ENCODE data around the gene TPD52L2. TPM values are rescaled to one million over a fixed set of nuclear protein-coding genes. Genes with fewer than 3 reads are reported as not detected.
A peak's percentile ranks its signal among the peaks of the same experiment; 100 is the strongest.
"Not testable (repeated sequence)": the region's sequence is repeated elsewhere in the genome, so short reads cannot be mapped to it uniquely, and the experiment has no call there.

TPD52L2 gene
- total RNA-seq, 1 donor from 2014 or later: 88.1 TPM

DNA sequence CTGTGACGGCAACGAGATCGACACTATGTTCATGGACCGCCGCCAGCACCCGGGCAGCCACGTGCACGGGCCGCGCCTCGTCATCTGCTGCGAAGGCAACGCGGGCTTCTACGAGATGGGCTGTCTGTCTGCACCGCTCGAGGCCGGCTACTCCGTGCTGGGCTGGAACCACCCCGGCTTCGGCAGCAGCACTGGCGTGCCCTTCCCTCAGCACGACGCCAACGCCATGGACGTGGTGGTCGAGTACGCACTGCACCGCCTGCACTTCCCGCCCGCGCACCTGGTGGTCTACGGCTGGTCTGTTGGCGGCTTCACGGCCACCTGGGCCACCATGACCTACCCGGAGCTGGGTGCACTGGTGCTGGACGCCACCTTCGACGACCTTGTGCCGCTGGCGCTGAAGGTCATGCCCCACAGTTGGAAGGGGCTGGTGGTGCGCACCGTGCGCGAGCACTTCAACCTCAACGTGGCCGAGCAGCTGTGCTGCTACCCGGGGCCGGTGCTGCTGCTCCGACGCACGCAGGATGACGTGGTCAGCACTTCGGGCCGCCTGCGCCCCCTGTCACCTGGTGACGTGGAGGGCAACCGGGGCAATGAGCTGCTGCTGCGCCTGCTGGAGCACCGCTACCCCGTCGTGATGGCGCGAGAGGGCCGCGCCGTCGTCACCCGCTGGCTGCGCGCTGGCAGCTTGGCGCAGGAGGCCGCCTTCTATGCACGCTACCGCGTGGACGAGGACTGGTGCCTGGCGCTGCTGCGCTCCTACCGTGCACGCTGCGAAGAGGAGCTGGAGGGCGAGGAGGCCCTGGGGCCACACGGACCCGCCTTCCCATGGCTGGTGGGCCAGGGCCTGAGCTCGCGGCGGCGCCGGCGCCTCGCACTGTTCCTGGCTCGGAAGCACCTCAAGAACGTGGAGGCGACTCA is 2.8 kb upstream of the TPD52L2 start:
- H3K4me3 Mint-ChIP-seq (ENCODE audit: low read depth): no peak overlapping the region
- H3K9me3 Mint-ChIP-seq (ENCODE audit: low read depth): no peaks in the 10 kb centered on the region
- H3K4me1 Mint-ChIP-seq (ENCODE audit: low read depth): peaks cover 21% of the 10 kb centered on the region
- H3K27ac Mint-ChIP-seq: no peak overlapping the region
- DNase-seq (ENCODE audit: low spot score, unreplicated experiment): no peak
- H3K36me3 Mint-ChIP-seq (ENCODE audit: insufficient read depth): peaks cover 2% of the 10 kb centered on the region
- H3K27me3 Mint-ChIP-seq: no peaks in the 10 kb centered on the region
- no peak for TF ChIP-seq CTCF (IDR thresholded peaks at IDR 0.05; ENCODE audit: unreplicated experiment)

GRCh38 chr20:63863021-63863797 is 1.9 kb upstream of the TPD52L2 start:
- H3K4me3 Mint-ChIP-seq (ENCODE audit: low read depth): peak overlapping the region; percentile 94
- TF ChIP-seq CTCF (IDR thresholded peaks at IDR 0.05; ENCODE audit: unreplicated experiment): no peak
- peaks cover 20% of the 10 kb centered on the region for H3K4me1 Mint-ChIP-seq (ENCODE audit: low read depth)
- H3K36me3 Mint-ChIP-seq (ENCODE audit: insufficient read depth): peaks cover 4% of the 10 kb centered on the region
- no peaks in the 10 kb centered on the region for H3K27me3 Mint-ChIP-seq
- H3K9me3 Mint-ChIP-seq (ENCODE audit: low read depth): no peaks in the 10 kb centered on the region
- DNase-seq (ENCODE audit: low spot score, unreplicated experiment): no peak
- H3K27ac Mint-ChIP-seq: peak overlapping the region; percentile 99

GRCh38 chr20:63863798-63864544 is 1.1 kb upstream of the TPD52L2 start:
- Mint-ChIP-seq H3K36me3 (ENCODE audit: insufficient read depth) (peaks cover 6% of the 10 kb centered on the region), H3K4me1 (ENCODE audit: low read depth) (peaks cover 16% of the 10 kb centered on the region), H3K27me3 (no peaks in the 10 kb centered on the region), H3K9me3 (ENCODE audit: low read depth) (no peaks in the 10 kb centered on the region), H3K4me3 (ENCODE audit: low read depth) (peak overlapping the region; percentile 94), H3K27ac (peak overlapping the region; percentile 99)
- TF ChIP-seq CTCF (IDR thresholded peaks at IDR 0.05; ENCODE audit: unreplicated experiment): peak; percentile 64
- DNase-seq (ENCODE audit: low spot score, unreplicated experiment): peak; percentile 50

DNA sequence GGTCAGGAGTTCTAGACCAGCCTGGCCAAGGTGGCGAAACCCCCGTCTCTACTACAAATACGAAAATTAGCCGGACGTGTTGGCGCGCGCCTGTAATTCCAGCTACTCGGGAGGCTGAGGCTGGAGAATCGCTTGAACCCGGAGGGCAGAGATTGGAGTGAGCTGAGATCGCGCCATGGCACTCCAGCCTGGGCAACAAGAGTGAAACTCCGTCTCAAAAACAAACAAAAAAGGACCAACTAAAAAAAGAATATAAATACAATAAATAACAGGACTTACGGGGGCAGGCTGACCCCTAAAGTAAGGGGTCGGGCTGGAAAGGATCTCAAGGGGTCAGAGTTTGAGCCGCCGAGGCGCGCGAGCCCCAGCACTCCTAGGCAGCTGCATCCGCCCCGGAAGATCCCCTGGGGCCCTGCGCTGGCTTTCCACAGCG is 509 bp upstream of the TPD52L2 start:
- Mint-ChIP-seq H3K4me3 (ENCODE audit: low read depth) (peak overlapping the region; percentile 94), H3K27ac (peak overlapping the region; percentile 99), H3K27me3 (no peaks in the 10 kb centered on the region), H3K4me1 (ENCODE audit: low read depth) (peaks cover 14% of the 10 kb centered on the region), H3K9me3 (ENCODE audit: low read depth) (no peaks in the 10 kb centered on the region), H3K36me3 (ENCODE audit: insufficient read depth) (peaks cover 6% of the 10 kb centered on the region)
- no peak for TF ChIP-seq CTCF (IDR thresholded peaks at IDR 0.05; ENCODE audit: unreplicated experiment)
- no peak for DNase-seq (ENCODE audit: low spot score, unreplicated experiment)

DNA sequence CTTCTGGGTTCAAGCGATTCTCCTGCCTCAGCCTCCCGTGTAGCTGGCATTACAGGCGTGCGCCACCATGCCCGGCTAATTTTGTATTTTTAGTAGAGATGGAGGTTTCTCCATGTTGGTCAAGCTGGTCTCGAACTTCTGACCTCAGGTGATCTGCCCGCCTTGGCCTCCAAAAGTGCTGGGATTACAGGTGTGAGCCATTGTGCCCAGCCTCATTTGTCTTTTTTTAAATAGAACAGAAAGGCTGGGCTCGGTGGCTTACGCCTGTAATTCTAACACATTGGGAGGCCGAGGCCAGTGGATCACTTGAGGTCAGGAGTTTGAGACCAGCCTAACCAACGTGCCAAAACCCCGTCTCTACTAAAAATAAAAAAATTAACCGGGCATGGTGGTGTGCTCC is 2.0 kb downstream of the TPD52L2 start:
- H3K4me1 Mint-ChIP-seq (ENCODE audit: low read depth): peaks cover 14% of the 10 kb centered on the region
- not testable (repeated sequence) for DNase-seq (ENCODE audit: low spot score, unreplicated experiment); H3K36me3 Mint-ChIP-seq (ENCODE audit: insufficient read depth); H3K27ac Mint-ChIP-seq; H3K27me3 Mint-ChIP-seq; H3K9me3 Mint-ChIP-seq (ENCODE audit: low read depth)
- peak overlapping the region; percentile 40 for H3K4me3 Mint-ChIP-seq (ENCODE audit: low read depth)
